HG03108 (cell line): ENCODE results near the gene ACOT2.

ENCODE experiments used
- ATAC-seq: cut with Tn5 transposase; IDR thresholded peaks from one replicate; pipeline ENCODE4 v1.9.1; 2021; ENCODE audit warnings: moderate library complexity; ENCODE audit not compliant: unreplicated experiment

ACOT2 gene

DNA sequence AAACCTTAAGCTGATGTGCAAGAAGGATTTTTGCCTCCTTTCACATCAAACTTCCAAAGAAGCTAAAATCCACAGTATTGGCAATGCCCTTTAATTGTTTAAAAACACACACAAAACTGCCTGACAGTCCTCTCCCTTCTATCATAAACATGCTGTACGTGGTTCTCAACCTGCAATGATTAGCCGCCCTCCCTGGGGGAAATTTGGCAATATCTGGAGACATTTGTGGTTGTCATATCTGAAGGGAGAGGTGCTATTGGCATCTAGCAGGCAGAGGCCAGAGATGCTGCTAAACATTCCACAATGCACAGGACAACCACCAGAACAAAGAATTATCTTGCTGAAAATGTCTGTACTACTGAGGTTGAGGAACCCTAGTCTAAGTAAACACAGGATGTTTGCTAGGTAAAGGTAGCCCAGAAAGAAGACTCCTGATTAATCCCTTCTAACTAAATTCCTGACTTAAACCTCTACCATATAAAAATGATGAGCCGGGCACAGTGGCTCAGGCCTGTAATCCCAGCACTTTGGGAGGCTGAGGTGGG, 44.5 kb downstream of the ACOT2 start:
- ATAC-seq, result no peak

GRCh38 chr14:73616831-73617230, 47.8 kb downstream of the ACOT2 start:
- no peak for ATAC-seq

DNA sequence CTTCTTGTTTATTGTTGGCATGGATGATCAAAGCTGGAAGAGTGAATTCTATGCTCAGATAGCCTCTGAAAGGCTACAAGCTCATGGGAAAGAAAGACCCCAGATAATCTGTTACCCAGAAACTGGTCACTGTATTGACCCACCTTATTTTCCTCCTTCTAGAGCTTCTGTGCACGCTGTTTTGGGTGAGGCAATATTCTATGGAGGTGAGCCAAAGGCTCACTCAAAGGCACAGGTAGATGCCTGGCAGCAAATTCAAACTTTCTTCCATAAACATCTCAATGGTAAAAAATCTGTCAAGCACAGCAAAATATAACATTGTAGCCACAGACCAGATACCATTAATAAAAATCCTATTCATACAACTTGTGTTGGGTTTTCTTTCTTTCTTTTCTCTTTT, 50.5 kb downstream of the ACOT2 start:
- ATAC-seq, result no peak

- ATAC-seq, result no peak
These were observed 51.3 kb downstream of the ACOT2 start for GRCh38 chr14:73620268-73620667.

DNA sequence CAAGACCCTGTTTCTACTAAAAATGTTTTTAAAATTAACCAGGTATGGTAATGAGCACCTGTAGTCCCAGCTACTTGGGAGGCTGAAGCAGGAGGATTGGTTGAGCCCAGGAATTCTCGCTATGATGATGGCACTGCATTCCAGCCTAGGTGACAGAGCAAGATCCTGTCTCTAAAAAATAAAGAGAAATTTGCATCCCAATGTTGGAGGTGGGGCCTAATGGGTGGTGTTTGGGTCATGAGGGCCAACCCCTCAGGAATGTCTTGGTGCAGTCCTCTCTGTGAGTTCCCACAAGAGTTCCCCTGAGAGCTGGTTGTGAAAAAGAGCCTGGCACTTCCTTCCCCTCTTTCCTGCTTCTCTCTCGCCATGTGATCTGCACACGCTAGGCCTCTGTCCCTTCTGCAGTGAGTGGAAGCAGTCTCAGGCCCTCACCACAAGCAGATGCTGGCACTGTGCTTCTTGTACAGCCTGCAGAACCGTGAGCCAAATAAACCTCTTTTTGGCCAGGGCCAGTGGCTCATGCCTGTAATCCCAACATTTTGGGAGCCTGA, 54.6 kb downstream of the ACOT2 start:
- no peak for ATAC-seq
